Neural cell (in vitro differentiated cells): Measurements from ENCODE around the gene HAUS3.

Source experiments
- RAD21 ChIP-seq: fragments of 450-650 bp; conservative IDR thresholded peaks from 2 replicates; pipeline ENCODE4 v1.6.1; 2014; ENCODE audit warnings: antibody characterized with exemption, mild to moderate bottlenecking, moderate library complexity
- TF ChIP-seq, protein P1 (sequence below): fragments of 450-650 bp; IDR thresholded peaks from 2 replicates; pipeline ENCODE4 v1.5.1; 2014; ENCODE audit warnings: antibody characterized with exemption, mild to moderate bottlenecking, moderate library complexity; ENCODE audit not compliant: poor library complexity, severe bottlenecking

DNA sequence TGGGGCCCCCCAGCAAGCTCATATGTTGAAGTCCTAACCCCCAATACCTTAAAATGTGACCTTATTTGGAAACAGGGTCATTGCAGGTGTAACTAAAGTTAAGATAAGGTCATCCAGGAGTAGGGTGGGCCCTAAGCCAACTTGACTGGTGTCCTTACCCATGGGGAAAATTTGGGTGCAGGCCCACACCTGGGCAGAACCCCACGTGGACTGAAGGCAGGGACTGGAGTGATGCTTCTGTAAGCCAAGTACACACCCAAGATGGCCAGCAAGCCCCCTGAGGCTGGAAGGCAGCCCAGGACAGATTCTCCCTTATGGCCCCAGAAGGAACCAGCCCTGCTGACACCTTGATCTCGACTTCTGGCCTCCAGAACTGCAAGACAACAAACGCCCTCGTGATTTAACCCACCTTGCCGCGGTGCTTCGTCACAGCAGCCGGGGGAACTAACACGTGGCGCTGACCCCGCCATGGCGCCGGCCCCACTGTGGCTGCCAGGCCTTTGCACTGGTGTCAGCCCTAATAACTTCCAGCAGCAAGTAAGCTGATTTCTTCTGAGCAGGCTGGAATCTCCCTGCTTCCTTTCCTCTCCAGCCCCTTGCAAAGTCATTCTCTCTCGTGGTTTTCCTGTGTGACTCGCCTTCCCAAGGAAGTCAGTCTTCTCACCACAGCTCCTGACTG is 43.2 kb upstream of the HAUS3 start:
- TF ChIP-seq, protein P1, sequence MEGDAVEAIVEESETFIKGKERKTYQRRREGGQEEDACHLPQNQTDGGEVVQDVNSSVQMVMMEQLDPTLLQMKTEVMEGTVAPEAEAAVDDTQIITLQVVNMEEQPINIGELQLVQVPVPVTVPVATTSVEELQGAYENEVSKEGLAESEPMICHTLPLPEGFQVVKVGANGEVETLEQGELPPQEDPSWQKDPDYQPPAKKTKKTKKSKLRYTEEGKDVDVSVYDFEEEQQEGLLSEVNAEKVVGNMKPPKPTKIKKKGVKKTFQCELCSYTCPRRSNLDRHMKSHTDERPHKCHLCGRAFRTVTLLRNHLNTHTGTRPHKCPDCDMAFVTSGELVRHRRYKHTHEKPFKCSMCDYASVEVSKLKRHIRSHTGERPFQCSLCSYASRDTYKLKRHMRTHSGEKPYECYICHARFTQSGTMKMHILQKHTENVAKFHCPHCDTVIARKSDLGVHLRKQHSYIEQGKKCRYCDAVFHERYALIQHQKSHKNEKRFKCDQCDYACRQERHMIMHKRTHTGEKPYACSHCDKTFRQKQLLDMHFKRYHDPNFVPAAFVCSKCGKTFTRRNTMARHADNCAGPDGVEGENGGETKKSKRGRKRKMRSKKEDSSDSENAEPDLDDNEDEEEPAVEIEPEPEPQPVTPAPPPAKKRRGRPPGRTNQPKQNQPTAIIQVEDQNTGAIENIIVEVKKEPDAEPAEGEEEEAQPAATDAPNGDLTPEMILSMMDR, result no peak
- no peak for TF ChIP-seq RAD21
